Smooth muscle cell (in vitro differentiated cells): ENCODE results near the gene STUB1. TPM values are rescaled to one million over a fixed set of nuclear protein-coding genes. Genes with fewer than 3 reads are reported as not detected.
A peak's percentile ranks its signal among the peaks of the same experiment; 100 is the strongest.

Experiments used
- DNase-seq: peaks from one replicate; lab custom pipeline; 2025; ENCODE audit not compliant: unreplicated experiment; lab: John Stamatoyannopoulos, UW
- H2AFZ ChIP-seq: fragments of 200-600 bp; sonication (generic); 2 replicates; pipeline ENCODE4 v1.6.0; 2016; ENCODE audit warnings: antibody characterized with exemption, low read depth, mild to moderate bottlenecking
- H3F3A ChIP-seq: fragments of 200-600 bp; sonication (generic); 2 replicates; pipeline ENCODE4 v1.6.0; 2017; ENCODE audit warnings: antibody characterized with exemption, low read depth
- H3K27ac ChIP-seq: fragments of 200-600 bp; sonication (generic); 2 replicates; pipeline ENCODE4 v1.5.1; 2016; ENCODE audit warnings: low read depth, mild to moderate bottlenecking
- H3K27me3 ChIP-seq: fragments of 200-600 bp; sonication (generic); 2 replicates; pipeline ENCODE4 v1.6.1; 2016; ENCODE audit warnings: low read depth, mild to moderate bottlenecking
- H3K36me3 ChIP-seq: fragments of 200-600 bp; sonication (generic); 2 replicates; pipeline ENCODE4 v1.5.1; 2016; ENCODE audit warnings: low read depth
- H3K4me1 ChIP-seq: fragments of 200-600 bp; sonication (generic); 2 replicates; pipeline ENCODE4 v1.5.1; 2016; ENCODE audit warnings: low read depth
- H3K4me2 ChIP-seq: fragments of 200-600 bp; sonication (generic); 2 replicates; pipeline ENCODE4 v1.6.0; 2016; ENCODE audit warnings: mild to moderate bottlenecking
- H3K4me3 ChIP-seq: fragments of 200-600 bp; sonication (generic); 2 replicates; pipeline ENCODE4 v1.5.1; 2016; ENCODE audit warnings: mild to moderate bottlenecking
- H3K79me2 ChIP-seq: fragments of 200-600 bp; sonication (generic); 2 replicates; pipeline ENCODE4 v1.6.0; 2016; ENCODE audit warnings: low read depth, mild to moderate bottlenecking
- H3K9ac ChIP-seq: fragments of 200-600 bp; sonication (generic); 2 replicates; pipeline ENCODE4 v1.6.0; 2016; ENCODE audit warnings: low read depth
- H3K9me3 ChIP-seq: fragments of 200-600 bp; sonication (generic); replicated peaks from 2 replicates; pipeline ENCODE4 v1.5.1; 2016; ENCODE audit warnings: low read depth
- H4K20me1 ChIP-seq: fragments of 200-600 bp; sonication (generic); 2 replicates; pipeline ENCODE4 v1.6.0; 2016; ENCODE audit warnings: low read depth
- WGBS: methylation state at CpG from one replicate; pipeline ENCODE4 v1.1.7; 2016; ENCODE audit warnings: low lambda C conversion rate; 5-methylcytosine and 5-hydroxymethylcytosine counted together
- polyA plus RNA-seq: library from polyadenylated mRNA; unstranded; fragments of >200 nt; fragmentation: Nextera tagmentation; extraction: Ambion mirVana; gene quantifications from 2 replicates; pipeline ENCODE4 v1.2.1, GENCODE V29; 2016
- total RNA-seq: library from RNA; depleted of rRNA; stranded (reverse); fragments of >200 nt; gene quantifications from 2 replicates; pipeline ENCODE4 v1.2.3, GENCODE V29; 2014
- TF ChIP-seq, protein P1 (sequence below): fragments of 200-600 bp; sonication (generic); IDR thresholded peaks from 2 replicates; pipeline ENCODE4 v1.5.1; 2017; ENCODE audit warnings: borderline replicate concordance, mild to moderate bottlenecking, antibody characterized with exemption; ENCODE audit not compliant: insufficient read depth, poor library complexity, severe bottlenecking

Gene STUB1
- total and polyA plus RNA-seq, 2 experiments from 2014 or later = 99.0 to 196 TPM

DNA sequence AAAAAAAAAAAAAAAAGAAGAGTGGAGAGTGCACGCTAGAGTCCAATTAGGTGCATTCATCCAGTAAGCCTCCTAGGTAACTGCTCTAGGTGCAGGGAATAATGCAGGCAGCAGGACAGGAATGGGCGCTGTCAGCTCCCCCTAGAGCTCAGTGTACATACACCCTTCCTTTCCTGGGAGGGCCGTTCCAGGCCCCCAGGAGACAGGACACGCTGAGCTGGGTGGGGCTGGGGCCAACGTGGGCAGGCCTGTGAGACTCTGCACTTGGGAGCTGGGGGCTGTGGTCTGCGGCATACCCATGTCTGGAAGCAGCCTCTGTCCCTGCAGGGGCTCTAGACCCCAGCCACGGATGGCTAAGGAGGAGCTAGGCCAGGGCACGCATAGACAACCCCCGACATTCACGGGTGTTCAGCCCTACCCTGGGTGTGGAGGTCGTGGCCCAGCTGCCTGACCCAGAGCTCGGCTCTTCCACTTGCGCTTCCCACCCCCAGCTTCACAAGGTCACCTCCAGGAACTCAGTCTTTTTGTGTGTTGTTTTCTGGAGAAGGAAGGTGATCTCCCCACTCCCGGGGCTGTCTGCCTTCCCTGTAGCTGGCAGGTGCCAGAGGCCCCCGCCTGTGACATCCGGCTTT, 39.7 kb downstream of the STUB1 start:
- peak overlapping the region; percentile 91 for H3K4me3 ChIP-seq
- TF ChIP-seq, protein P1, sequence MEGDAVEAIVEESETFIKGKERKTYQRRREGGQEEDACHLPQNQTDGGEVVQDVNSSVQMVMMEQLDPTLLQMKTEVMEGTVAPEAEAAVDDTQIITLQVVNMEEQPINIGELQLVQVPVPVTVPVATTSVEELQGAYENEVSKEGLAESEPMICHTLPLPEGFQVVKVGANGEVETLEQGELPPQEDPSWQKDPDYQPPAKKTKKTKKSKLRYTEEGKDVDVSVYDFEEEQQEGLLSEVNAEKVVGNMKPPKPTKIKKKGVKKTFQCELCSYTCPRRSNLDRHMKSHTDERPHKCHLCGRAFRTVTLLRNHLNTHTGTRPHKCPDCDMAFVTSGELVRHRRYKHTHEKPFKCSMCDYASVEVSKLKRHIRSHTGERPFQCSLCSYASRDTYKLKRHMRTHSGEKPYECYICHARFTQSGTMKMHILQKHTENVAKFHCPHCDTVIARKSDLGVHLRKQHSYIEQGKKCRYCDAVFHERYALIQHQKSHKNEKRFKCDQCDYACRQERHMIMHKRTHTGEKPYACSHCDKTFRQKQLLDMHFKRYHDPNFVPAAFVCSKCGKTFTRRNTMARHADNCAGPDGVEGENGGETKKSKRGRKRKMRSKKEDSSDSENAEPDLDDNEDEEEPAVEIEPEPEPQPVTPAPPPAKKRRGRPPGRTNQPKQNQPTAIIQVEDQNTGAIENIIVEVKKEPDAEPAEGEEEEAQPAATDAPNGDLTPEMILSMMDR = no peak
- H3K9me3 ChIP-seq = no peaks in the 10 kb centered on the region
- H3K4me1 ChIP-seq = peaks cover 11% of the 10 kb centered on the region
- no peak overlapping the region for H3K9ac ChIP-seq
- 31% methylated on average over 16 of the region's 16 CpGs for WGBS
- no peak for DNase-seq
- no peaks in the 10 kb centered on the region for H3K36me3 ChIP-seq
- H3K4me2 ChIP-seq = peak overlapping the region; percentile 100
- peaks cover 18% of the 10 kb centered on the region for H4K20me1 ChIP-seq
- H3F3A ChIP-seq = no peaks in the 10 kb centered on the region
- no peaks in the 10 kb centered on the region for H3K27me3 ChIP-seq
- H3K79me2 ChIP-seq = no peaks in the 10 kb centered on the region
- H3K27ac ChIP-seq = peak overlapping the region; percentile 62
- H2AFZ ChIP-seq = no peak overlapping the region

- Histone ChIP-seq H3K4me2 (peak overlapping the region; percentile 100), H3F3A (no peaks in the 10 kb centered on the region), H3K4me3 (peak overlapping the region; percentile 91), H3K9ac (peak overlapping the region; percentile 71), H3K27ac (peak overlapping the region; percentile 62), H3K9me3 (no peaks in the 10 kb centered on the region), H4K20me1 (peaks cover 18% of the 10 kb centered on the region), H3K4me1 (peaks cover 11% of the 10 kb centered on the region), H3K27me3 (no peaks in the 10 kb centered on the region), H3K36me3 (no peaks in the 10 kb centered on the region), H3K79me2 (no peaks in the 10 kb centered on the region), H2AFZ (peak overlapping the region; percentile 85)
- 1% methylated on average over 34 of the region's 38 CpGs for WGBS
- TF ChIP-seq, protein P1 = peak; percentile 18
- DNase-seq = peak; percentile 67
These were observed 40.3 kb downstream of the STUB1 start for GRCh38 chr16:720447-720989.

DNA sequence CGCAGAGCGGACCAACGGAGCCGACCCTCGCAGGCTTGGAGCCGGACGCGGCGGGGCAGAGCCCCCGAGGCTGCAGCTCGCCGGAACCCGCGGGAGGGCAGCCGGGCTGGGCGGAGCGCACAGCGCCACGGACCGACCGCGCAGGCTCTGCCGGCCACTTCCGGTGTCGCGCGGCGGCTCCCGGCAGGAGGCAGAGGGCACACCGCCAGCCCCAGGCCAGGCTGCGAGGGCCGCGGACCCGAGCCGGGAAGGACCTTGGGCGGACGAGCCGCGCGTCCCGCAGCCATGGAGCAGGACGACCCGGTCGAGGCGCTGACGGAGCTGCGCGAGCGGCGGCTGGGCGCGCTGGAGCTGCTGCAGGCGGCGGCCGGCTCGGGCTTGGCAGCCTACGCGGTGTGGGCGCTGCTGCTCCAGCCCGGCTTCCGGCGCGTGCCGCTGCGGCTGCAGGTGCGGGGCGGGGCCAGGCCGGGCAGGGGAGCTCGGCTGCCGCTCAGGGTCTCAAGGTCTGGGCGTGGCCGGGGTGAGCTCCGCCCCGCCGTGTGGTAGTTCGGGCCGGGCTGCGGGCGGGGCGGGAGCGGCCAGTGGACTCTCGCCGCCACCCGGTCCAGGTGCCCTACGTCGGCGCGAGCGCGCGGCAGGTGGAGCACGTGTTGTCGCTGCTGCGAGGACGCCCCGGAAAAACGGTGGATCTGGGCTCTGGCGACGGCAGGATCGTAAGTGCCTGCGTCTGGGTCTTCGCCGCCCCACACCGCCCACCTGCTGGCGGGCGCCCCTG, 41.0 kb downstream of the STUB1 start, which contains the start of gene ANTKMT:
ANTKMT (plus strand) TSS at position 157 of the 775 bp plus-strand sequence; CDS start at position 286, 129 bp downstream.
- WGBS = 13% methylated on average over 86 of the region's 106 CpGs
- Histone ChIP-seq H3K79me2 (no peaks in the 10 kb centered on the region), H3F3A (no peaks in the 10 kb centered on the region), H3K27me3 (no peaks in the 10 kb centered on the region), H4K20me1 (peaks cover 14% of the 10 kb centered on the region), H3K4me2 (peak within 1 kb of the TSS; percentile 100), H3K4me1 (peaks cover 11% of the 10 kb centered on the region), H3K27ac (peak within 1 kb of the TSS; percentile 62), H3K36me3 (no peaks in the 10 kb centered on the region), H3K4me3 (peak within 1 kb of the TSS; percentile 91), H2AFZ (peak within 1 kb of the TSS; percentile 85), H3K9me3 (no peaks in the 10 kb centered on the region), H3K9ac (peak within 1 kb of the TSS; percentile 71)
- DNase-seq = peak; percentile 63
- TF ChIP-seq, protein P1 = no peak
